ENCODE measurements around the gene POU6F2. TPM values are rescaled to one million over a fixed set of nuclear protein-coding genes. Genes with fewer than 3 reads are reported as not detected.

Gene POU6F2
- total RNA-seq, 1 donor from 2014 or later, result 9.2 TPM

GRCh38 chr7:39248692-39249090 lies 271.0 kb downstream of the POU6F2 start:
- TF ChIP-seq, protein P1, sequence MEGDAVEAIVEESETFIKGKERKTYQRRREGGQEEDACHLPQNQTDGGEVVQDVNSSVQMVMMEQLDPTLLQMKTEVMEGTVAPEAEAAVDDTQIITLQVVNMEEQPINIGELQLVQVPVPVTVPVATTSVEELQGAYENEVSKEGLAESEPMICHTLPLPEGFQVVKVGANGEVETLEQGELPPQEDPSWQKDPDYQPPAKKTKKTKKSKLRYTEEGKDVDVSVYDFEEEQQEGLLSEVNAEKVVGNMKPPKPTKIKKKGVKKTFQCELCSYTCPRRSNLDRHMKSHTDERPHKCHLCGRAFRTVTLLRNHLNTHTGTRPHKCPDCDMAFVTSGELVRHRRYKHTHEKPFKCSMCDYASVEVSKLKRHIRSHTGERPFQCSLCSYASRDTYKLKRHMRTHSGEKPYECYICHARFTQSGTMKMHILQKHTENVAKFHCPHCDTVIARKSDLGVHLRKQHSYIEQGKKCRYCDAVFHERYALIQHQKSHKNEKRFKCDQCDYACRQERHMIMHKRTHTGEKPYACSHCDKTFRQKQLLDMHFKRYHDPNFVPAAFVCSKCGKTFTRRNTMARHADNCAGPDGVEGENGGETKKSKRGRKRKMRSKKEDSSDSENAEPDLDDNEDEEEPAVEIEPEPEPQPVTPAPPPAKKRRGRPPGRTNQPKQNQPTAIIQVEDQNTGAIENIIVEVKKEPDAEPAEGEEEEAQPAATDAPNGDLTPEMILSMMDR (IDR thresholded peaks at IDR 0.05; ENCODE audit: unreplicated experiment), result no peak
- no peaks in the 10 kb centered on the region for H3K9me3 Mint-ChIP-seq
- no peak overlapping the region for H3K4me3 Mint-ChIP-seq
- no peaks in the 10 kb centered on the region for H3K36me3 Mint-ChIP-seq
- DNase-seq (ENCODE audit: low spot score in 2 of 2, unreplicated experiment in 2 of 2), result no peak
- H3K4me1 Mint-ChIP-seq, result peaks cover 21% of the 10 kb centered on the region
- no peak overlapping the region for H3K27ac Mint-ChIP-seq
- H3K27me3 Mint-ChIP-seq (ENCODE audit: low read depth), result peaks cover 15% of the 10 kb centered on the region

DNA sequence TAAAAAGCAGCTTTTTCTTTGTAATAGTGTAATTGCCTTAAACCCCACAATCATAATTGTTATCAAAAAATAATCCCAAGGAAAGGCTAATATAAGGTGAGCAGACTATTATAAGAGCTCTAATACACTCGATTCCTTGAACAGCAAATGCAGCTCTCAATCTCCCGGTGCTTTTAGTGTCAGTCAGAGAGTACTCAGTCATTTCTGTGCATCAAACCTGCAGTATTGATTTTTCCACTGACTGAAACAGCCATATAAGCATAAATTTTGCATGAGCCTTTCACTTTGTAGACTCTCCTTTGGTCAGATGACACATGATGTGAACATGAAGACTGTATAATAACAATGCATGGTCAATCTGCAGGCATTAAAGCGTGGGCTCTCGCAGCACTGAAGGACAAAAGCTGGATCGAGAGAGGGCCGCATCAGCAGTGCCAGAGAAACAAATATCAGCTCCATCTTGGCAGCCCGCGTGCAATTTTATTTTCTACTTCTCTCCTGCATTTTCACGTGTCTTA lies 272.0 kb downstream of the POU6F2 start:
- Mint-ChIP-seq H3K9me3 (no peaks in the 10 kb centered on the region), H3K4me3 (no peak overlapping the region), H3K4me1 (peaks cover 22% of the 10 kb centered on the region), H3K36me3 (no peaks in the 10 kb centered on the region), H3K27ac (no peak overlapping the region), H3K27me3 (ENCODE audit: low read depth) (peaks cover 15% of the 10 kb centered on the region)
- TF ChIP-seq, protein P1 (IDR thresholded peaks at IDR 0.05; ENCODE audit: unreplicated experiment), result no peak
- no peak for DNase-seq (ENCODE audit: low spot score in 2 of 2, unreplicated experiment in 2 of 2)

DNA sequence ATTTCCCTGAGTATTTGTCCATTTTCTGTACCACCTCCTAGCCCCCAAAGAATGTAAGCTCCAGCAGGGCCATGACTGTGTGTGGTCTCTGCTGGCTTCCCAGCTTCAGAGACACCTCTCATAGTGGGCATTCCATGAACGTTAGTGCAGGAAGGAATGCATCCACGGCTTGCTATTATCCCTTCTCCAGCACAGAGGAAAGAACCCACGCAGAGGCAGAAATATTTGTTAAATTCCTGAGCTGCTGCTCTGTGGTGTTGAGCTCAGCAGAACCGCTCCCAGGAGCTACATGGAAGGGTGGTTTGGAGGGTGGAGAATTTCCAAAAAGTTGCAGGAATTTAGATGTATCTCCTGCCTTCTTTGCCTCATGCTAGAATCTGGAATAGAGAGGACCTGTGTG lies 275.2 kb downstream of the POU6F2 start:
- TF ChIP-seq, protein P1 (IDR thresholded peaks at IDR 0.05; ENCODE audit: unreplicated experiment), result no peak
- Mint-ChIP-seq H3K9me3 (no peaks in the 10 kb centered on the region), H3K27me3 (ENCODE audit: low read depth) (peaks cover 15% of the 10 kb centered on the region), H3K4me1 (peaks cover 21% of the 10 kb centered on the region), H3K27ac (no peak overlapping the region), H3K36me3 (no peaks in the 10 kb centered on the region), H3K4me3 (no peak overlapping the region)
- no peak for DNase-seq (ENCODE audit: low spot score in 2 of 2, unreplicated experiment in 2 of 2)

- TF ChIP-seq, protein P1 (IDR thresholded peaks at IDR 0.05; ENCODE audit: unreplicated experiment), result no peak
- H3K27ac Mint-ChIP-seq, result no peak overlapping the region
- DNase-seq (ENCODE audit: low spot score in 2 of 2, unreplicated experiment in 2 of 2), result no peak
- no peaks in the 10 kb centered on the region for H3K36me3 Mint-ChIP-seq
- H3K27me3 Mint-ChIP-seq (ENCODE audit: low read depth), result no peaks in the 10 kb centered on the region
- no peak overlapping the region for H3K4me3 Mint-ChIP-seq
- H3K9me3 Mint-ChIP-seq, result no peaks in the 10 kb centered on the region
- peaks cover 1% of the 10 kb centered on the region for H3K4me1 Mint-ChIP-seq
These were observed 281.8 kb downstream of the POU6F2 start for GRCh38 chr7:39259391-39260003.

DNA sequence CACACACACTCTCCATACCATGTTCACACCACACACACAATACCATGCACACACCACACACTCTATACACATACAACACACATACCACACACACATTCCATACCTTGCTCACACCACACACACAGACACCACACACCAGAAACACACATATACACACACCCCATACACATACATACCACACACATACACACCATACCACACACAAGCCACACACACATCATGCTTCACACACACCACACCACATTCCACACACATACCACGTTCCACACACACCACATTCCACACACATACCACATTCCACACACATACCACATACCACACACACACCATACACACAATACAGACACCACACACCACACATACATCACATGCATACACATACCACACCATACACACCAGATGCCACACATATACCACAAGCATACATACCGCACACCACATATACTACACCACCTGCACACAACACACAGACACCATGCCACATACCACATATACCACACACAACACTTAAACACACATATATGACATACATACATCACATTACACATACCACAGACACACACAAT lies 282.7 kb downstream of the POU6F2 start:
- H3K9me3 Mint-ChIP-seq, result no peaks in the 10 kb centered on the region
- H3K27me3 Mint-ChIP-seq (ENCODE audit: low read depth), result no peaks in the 10 kb centered on the region
- no peaks in the 10 kb centered on the region for H3K4me1 Mint-ChIP-seq
- no peaks in the 10 kb centered on the region for H3K36me3 Mint-ChIP-seq
- H3K27ac Mint-ChIP-seq, result no peak overlapping the region
- DNase-seq (ENCODE audit: low spot score in 2 of 2, unreplicated experiment in 2 of 2), result no peak
- H3K4me3 Mint-ChIP-seq, result no peak overlapping the region
- TF ChIP-seq, protein P1 (IDR thresholded peaks at IDR 0.05; ENCODE audit: unreplicated experiment), result no peak

Data from mesothelial cell of epicardium (in vitro differentiated cells).